MM.1S (cell line): ENCODE data around the gene PUSL1.

ENCODE experiments used
- DNase-seq: peaks from one replicate; pipeline ENCODE4 v3.0.0-alpha.2; 2015
- H2AFZ ChIP-seq: fragments of 300-600 bp; sonication (generic); 2 replicates; pipeline ENCODE4 v1.6.0; 2016; ENCODE audit warnings: antibody characterized with exemption, low read length
- H3F3A ChIP-seq: fragments of 300-600 bp; sonication (generic); 2 replicates; pipeline ENCODE4 v1.6.1; 2016; ENCODE audit warnings: mild to moderate bottlenecking, antibody characterized with exemption, low read length, moderate library complexity, mixed read lengths; ENCODE audit not compliant: insufficient read depth
- H3K27ac ChIP-seq: fragments of 300-600 bp; sonication (generic); 2 replicates; pipeline ENCODE4 v1.5.1; 2016; ENCODE audit warnings: mild to moderate bottlenecking, low read length
- H3K27me3 ChIP-seq: fragments of 300-600 bp; sonication (generic); replicated peaks from 2 replicates; pipeline ENCODE4 v1.6.0; 2016; ENCODE audit warnings: low read length; ENCODE audit not compliant: insufficient read depth
- H3K36me3 ChIP-seq: fragments of 300-600 bp; sonication (generic); replicated peaks from 2 replicates; pipeline ENCODE4 v1.6.1; 2016; ENCODE audit warnings: mild to moderate bottlenecking, low read length, mixed read lengths; ENCODE audit not compliant: insufficient read depth
- H3K4me1 ChIP-seq: fragments of 300-600 bp; sonication (generic); 2 replicates; pipeline ENCODE4 v1.6.1; 2016; ENCODE audit warnings: low read length, mixed read lengths
- H3K4me2 ChIP-seq: fragments of 300-600 bp; sonication (generic); 2 replicates; pipeline ENCODE4 v1.6.0; 2016; ENCODE audit warnings: low read depth, low read length
- H3K4me3 ChIP-seq: fragments of 300-600 bp; sonication (generic); 2 replicates; pipeline ENCODE4 v1.5.1; 2016; ENCODE audit warnings: low read length, mixed read lengths
- H3K79me2 ChIP-seq: fragments of 300-600 bp; sonication (generic); 2 replicates; pipeline ENCODE4 v1.6.1; 2016; ENCODE audit warnings: mixed run types, low read length, mixed read lengths
- H3K9ac ChIP-seq: fragments of 300-600 bp; sonication (generic); 2 replicates; pipeline ENCODE4 v1.6.1; 2016; ENCODE audit warnings: low read length, mixed read lengths
- H3K9me2 ChIP-seq: fragments of 300-600 bp; sonication (generic); replicated peaks from 2 replicates; pipeline ENCODE4 v1.6.1; 2016; ENCODE audit warnings: mild to moderate bottlenecking, low read length, mixed read lengths; ENCODE audit not compliant: insufficient read depth
- H3K9me3 ChIP-seq: fragments of 300-600 bp; sonication (generic); replicated peaks from 2 replicates; pipeline ENCODE4 v1.6.1; 2016; ENCODE audit warnings: mild to moderate bottlenecking, low read length, mixed read lengths; ENCODE audit not compliant: insufficient read depth
- H4K20me1 ChIP-seq: fragments of 300-600 bp; sonication (generic); 2 replicates; pipeline ENCODE4 v1.6.1; 2016; ENCODE audit warnings: mild to moderate bottlenecking, low read length, moderate library complexity, mixed read lengths; ENCODE audit not compliant: insufficient read depth
- EZH2 ChIP-seq: fragments of 300-600 bp; sonication (generic); optimal IDR thresholded peaks from 2 replicates; pipeline ENCODE3; 2017; ENCODE audit warnings: low read depth, mild to moderate bottlenecking, antibody characterized with exemption, low read length, mixed read lengths
- EZH2phosphoT487 ChIP-seq: fragments of 300-600 bp; sonication (generic); IDR thresholded peaks from 2 replicates; pipeline ENCODE4 v1.6.1; 2018; ENCODE audit warnings: antibody characterized with exemption, low read length
- TF ChIP-seq, protein P1 (sequence below): fragments of 300-600 bp; sonication (generic); IDR thresholded peaks from 2 replicates; pipeline ENCODE4 v1.5.1; 2016; ENCODE audit warnings: antibody characterized with exemption, low read length, mixed read lengths

Gene PUSL1

GRCh38 chr1:1332031-1332755 lies 23.8 kb downstream of the PUSL1 start:
- no peak for DNase-seq
- peaks cover 2% of the 10 kb centered on the region; the same call in 1 of the 2 replicates for H3K79me2 ChIP-seq
- no peaks in the 10 kb centered on the region for H3K9me3 ChIP-seq
- no peaks in the 10 kb centered on the region for H3K36me3 ChIP-seq
- no peak overlapping the region for H3K4me3 ChIP-seq
- no peak overlapping the region for H3K9ac ChIP-seq
- H4K20me1 ChIP-seq, result no peaks in the 10 kb centered on the region
- no peaks in the 10 kb centered on the region for H3K27me3 ChIP-seq
- no peak overlapping the region for H3K4me2 ChIP-seq
- no peaks in the 10 kb centered on the region for H3K4me1 ChIP-seq
- H3K27ac ChIP-seq, result no peak overlapping the region
- no peaks in the 10 kb centered on the region for H3K9me2 ChIP-seq
- TF ChIP-seq, protein P1, sequence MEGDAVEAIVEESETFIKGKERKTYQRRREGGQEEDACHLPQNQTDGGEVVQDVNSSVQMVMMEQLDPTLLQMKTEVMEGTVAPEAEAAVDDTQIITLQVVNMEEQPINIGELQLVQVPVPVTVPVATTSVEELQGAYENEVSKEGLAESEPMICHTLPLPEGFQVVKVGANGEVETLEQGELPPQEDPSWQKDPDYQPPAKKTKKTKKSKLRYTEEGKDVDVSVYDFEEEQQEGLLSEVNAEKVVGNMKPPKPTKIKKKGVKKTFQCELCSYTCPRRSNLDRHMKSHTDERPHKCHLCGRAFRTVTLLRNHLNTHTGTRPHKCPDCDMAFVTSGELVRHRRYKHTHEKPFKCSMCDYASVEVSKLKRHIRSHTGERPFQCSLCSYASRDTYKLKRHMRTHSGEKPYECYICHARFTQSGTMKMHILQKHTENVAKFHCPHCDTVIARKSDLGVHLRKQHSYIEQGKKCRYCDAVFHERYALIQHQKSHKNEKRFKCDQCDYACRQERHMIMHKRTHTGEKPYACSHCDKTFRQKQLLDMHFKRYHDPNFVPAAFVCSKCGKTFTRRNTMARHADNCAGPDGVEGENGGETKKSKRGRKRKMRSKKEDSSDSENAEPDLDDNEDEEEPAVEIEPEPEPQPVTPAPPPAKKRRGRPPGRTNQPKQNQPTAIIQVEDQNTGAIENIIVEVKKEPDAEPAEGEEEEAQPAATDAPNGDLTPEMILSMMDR, result no peak
- TF ChIP-seq EZH2phosphoT487 (no peak), EZH2 (no peak)
- no peak overlapping the region for H2AFZ ChIP-seq
- no peaks in the 10 kb centered on the region for H3F3A ChIP-seq

GRCh38 chr1:1332774-1333480 lies 24.5 kb downstream of the PUSL1 start:
- no peaks in the 10 kb centered on the region for H3K79me2 ChIP-seq
- no peaks in the 10 kb centered on the region for H3K4me1 ChIP-seq
- no peak overlapping the region for H3K27ac ChIP-seq
- no peak overlapping the region for H3K4me2 ChIP-seq
- H4K20me1 ChIP-seq, result no peaks in the 10 kb centered on the region
- no peak for DNase-seq
- no peak overlapping the region for H2AFZ ChIP-seq
- no peak for TF ChIP-seq EZH2
- TF ChIP-seq EZH2phosphoT487, result no peak
- TF ChIP-seq, protein P1, result no peak
- no peak overlapping the region for H3K4me3 ChIP-seq
- no peaks in the 10 kb centered on the region for H3F3A ChIP-seq
- H3K36me3 ChIP-seq, result no peaks in the 10 kb centered on the region
- H3K9ac ChIP-seq, result no peak overlapping the region
- H3K9me3 ChIP-seq, result no peaks in the 10 kb centered on the region
- H3K27me3 ChIP-seq, result no peaks in the 10 kb centered on the region
- no peaks in the 10 kb centered on the region for H3K9me2 ChIP-seq

- H3K9me2 ChIP-seq, result no peaks in the 10 kb centered on the region
- no peak overlapping the region for H3K27ac ChIP-seq
- no peak overlapping the region for H3K9ac ChIP-seq
- no peaks in the 10 kb centered on the region for H3K4me1 ChIP-seq
- H2AFZ ChIP-seq, result no peak overlapping the region
- no peak for DNase-seq
- no peaks in the 10 kb centered on the region for H3K27me3 ChIP-seq
- H3F3A ChIP-seq, result no peaks in the 10 kb centered on the region
- no peak overlapping the region for H3K4me3 ChIP-seq
- no peaks in the 10 kb centered on the region for H4K20me1 ChIP-seq
- H3K4me2 ChIP-seq, result no peak overlapping the region
- TF ChIP-seq EZH2phosphoT487 (no peak), EZH2 (no peak)
- TF ChIP-seq, protein P1, result no peak
- H3K79me2 ChIP-seq, result no peaks in the 10 kb centered on the region
- H3K36me3 ChIP-seq, result no peaks in the 10 kb centered on the region
- no peaks in the 10 kb centered on the region for H3K9me3 ChIP-seq
Measured at GRCh38 chr1:1333551-1334241, 25.3 kb downstream of the PUSL1 start.
